ENCODE results near the gene SYT7.

GRCh38 chr11:61524446-61524845 is 56.4 kb downstream of the SYT7 start:
- TF ChIP-seq EZH2 (IDR thresholded peaks at IDR 0.05) (no peak), POLR2AphosphoS5 (IDR thresholded peaks at IDR 0.05; ENCODE audit: borderline replicate concordance, low read depth, low read length) (no peak)
